OCI-LY1 (cell line): ENCODE measurements around the gene GABRA4.

Experiments
- H2AFZ ChIP-seq: fragments of 200-600 bp; sonication (generic), shearing (Covaris generic); 2 replicates; pipeline ENCODE4 v1.6.0; 2014; ENCODE audit warnings: antibody characterized with exemption, mild to moderate bottlenecking, low read length
- H3F3A ChIP-seq: fragments of 200-600 bp; sonication (generic), shearing (Covaris generic); 2 replicates; pipeline ENCODE4 v1.6.0; 2014; ENCODE audit warnings: mild to moderate bottlenecking, antibody characterized with exemption, low read length, moderate library complexity; ENCODE audit not compliant: insufficient read depth
- H3K27ac ChIP-seq: fragments of 200-600 bp; sonication (generic); 2 replicates; pipeline ENCODE4 v1.5.1; 2014; ENCODE audit warnings: low read length, mixed run types, mild to moderate bottlenecking, low read depth; ENCODE audit not compliant: poor library complexity, severe bottlenecking
- H3K27me3 ChIP-seq: fragments of 200-600 bp; sonication (generic); 2 replicates; pipeline ENCODE4 v1.6.0; 2014; ENCODE audit warnings: antibody characterized with exemption, mild to moderate bottlenecking, low read length, moderate library complexity; ENCODE audit not compliant: insufficient read depth
- H3K36me3 ChIP-seq: fragments of 200-600 bp; sonication (generic); 2 replicates; pipeline ENCODE4 v1.6.1; 2014; ENCODE audit warnings: mild to moderate bottlenecking, antibody characterized with exemption, low read length, moderate library complexity, mixed read lengths; ENCODE audit not compliant: insufficient read depth
- H3K4me1 ChIP-seq: fragments of 200-600 bp; sonication (generic); 2 replicates; pipeline ENCODE4 v1.5.1; 2014; ENCODE audit warnings: mild to moderate bottlenecking, low read length, moderate library complexity; ENCODE audit not compliant: insufficient read depth, severe bottlenecking
- H3K4me2 ChIP-seq: fragments of 200-600 bp; sonication (generic), shearing (Covaris generic); 2 replicates; pipeline ENCODE4 v1.6.1; 2014; ENCODE audit warnings: low read length
- H3K4me3 ChIP-seq: fragments of 200-600 bp; sonication (generic); 2 replicates; pipeline ENCODE4 v1.5.1; 2014; ENCODE audit warnings: low read length, low read depth, mild to moderate bottlenecking, mixed read lengths; ENCODE audit not compliant: poor library complexity, severe bottlenecking
- H3K79me2 ChIP-seq: fragments of 200-600 bp; shearing (Covaris generic); 2 replicates; pipeline ENCODE4 v1.6.1; 2016; ENCODE audit warnings: mixed run types, low read length, mixed read lengths; ENCODE audit not compliant: insufficient read depth
- H3K9ac ChIP-seq: fragments of 200-600 bp; sonication (generic), shearing (Covaris generic); 2 replicates; pipeline ENCODE4 v1.6.1; 2014; ENCODE audit warnings: mild to moderate bottlenecking, low read length, mixed read lengths
- H3K9me2 ChIP-seq: fragments of 200-600 bp; sonication (generic), shearing (Covaris generic); 2 replicates; pipeline ENCODE4 v1.6.1; 2014; ENCODE audit warnings: low read depth, mild to moderate bottlenecking, low read length, mixed read lengths
- H3K9me3 ChIP-seq: fragments of 200-600 bp; shearing (Covaris generic); 2 replicates; pipeline ENCODE4 v1.6.1; 2014; ENCODE audit warnings: low read length, mixed read lengths
- H4K20me1 ChIP-seq: fragments of 200-600 bp; sonication (generic), shearing (Covaris generic); 2 replicates; pipeline ENCODE4 v1.6.0; 2016; ENCODE audit warnings: mild to moderate bottlenecking, low read length; ENCODE audit not compliant: insufficient read depth
- EZH2 ChIP-seq: fragments of 200-600 bp; sonication (generic), shearing (Covaris generic); IDR thresholded peaks from 2 replicates; pipeline ENCODE4 v1.8.0; 2017; ENCODE audit warnings: borderline replicate concordance, mixed run types, mild to moderate bottlenecking, antibody characterized with exemption, low read length, moderate library complexity, mixed read lengths
- TF ChIP-seq, protein P1 (sequence below): fragments of 200-600 bp; sonication (generic), shearing (Covaris generic); IDR thresholded peaks from 2 replicates; pipeline ENCODE4 v1.5.1; 2017; ENCODE audit warnings: mild to moderate bottlenecking, antibody characterized with exemption, low read length, moderate library complexity, mixed read lengths

GABRA4 gene

DNA sequence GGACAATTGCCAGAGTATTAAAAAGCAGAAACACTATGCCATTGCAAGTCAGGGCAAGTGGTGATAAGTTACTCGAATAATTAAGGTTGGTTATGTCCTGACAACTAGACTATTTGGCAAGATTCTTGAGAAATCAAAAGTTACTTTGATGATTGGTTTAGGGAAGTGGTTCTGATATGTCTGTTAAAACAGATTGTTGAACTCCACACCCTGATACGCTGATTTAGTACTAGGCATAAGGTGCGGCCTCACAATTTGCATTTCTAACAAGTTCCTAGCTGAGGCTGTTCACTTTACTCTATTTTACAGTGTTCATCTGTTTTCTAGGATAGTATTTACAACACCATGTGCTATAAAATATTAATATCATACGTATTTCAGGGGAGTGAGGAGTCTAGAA is 12.5 kb downstream of the GABRA4 start:
- Histone ChIP-seq H3F3A (no peaks in the 10 kb centered on the region), H3K4me1 (no peaks in the 10 kb centered on the region), H3K9me2 (no peaks in the 10 kb centered on the region), H3K27me3 (no peaks in the 10 kb centered on the region), H3K27ac (no peak overlapping the region), H3K36me3 (no peaks in the 10 kb centered on the region), H3K9ac (no peak overlapping the region), H3K4me3 (no peak overlapping the region), H3K9me3 (no peaks in the 10 kb centered on the region), H2AFZ (no peak overlapping the region), H3K4me2 (no peak overlapping the region), H3K79me2 (no peaks in the 10 kb centered on the region), H4K20me1 (no peaks in the 10 kb centered on the region)
- no peak for TF ChIP-seq EZH2
- TF ChIP-seq, protein P1, sequence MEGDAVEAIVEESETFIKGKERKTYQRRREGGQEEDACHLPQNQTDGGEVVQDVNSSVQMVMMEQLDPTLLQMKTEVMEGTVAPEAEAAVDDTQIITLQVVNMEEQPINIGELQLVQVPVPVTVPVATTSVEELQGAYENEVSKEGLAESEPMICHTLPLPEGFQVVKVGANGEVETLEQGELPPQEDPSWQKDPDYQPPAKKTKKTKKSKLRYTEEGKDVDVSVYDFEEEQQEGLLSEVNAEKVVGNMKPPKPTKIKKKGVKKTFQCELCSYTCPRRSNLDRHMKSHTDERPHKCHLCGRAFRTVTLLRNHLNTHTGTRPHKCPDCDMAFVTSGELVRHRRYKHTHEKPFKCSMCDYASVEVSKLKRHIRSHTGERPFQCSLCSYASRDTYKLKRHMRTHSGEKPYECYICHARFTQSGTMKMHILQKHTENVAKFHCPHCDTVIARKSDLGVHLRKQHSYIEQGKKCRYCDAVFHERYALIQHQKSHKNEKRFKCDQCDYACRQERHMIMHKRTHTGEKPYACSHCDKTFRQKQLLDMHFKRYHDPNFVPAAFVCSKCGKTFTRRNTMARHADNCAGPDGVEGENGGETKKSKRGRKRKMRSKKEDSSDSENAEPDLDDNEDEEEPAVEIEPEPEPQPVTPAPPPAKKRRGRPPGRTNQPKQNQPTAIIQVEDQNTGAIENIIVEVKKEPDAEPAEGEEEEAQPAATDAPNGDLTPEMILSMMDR: no peak

DNA sequence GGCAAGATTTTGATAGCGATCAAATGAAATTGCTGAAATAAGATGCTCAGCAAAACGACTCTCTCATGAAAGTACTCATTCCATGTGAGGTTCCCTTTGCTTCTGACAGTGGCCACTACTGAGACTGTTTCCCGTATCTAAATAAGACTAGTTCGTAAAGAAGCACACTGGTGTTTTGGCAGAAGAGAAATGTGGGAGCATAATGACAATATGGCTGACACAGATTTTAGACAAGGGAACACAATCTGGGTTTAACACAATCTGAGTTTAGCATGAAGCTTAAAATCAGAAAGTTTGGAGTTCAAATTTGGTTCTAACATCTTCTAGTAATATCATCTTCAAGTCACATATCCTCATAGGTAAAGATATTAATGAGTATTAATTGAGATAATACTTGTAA is 13.7 kb downstream of the GABRA4 start:
- H3K9ac ChIP-seq: no peak overlapping the region
- no peaks in the 10 kb centered on the region for H3F3A ChIP-seq
- no peak overlapping the region for H2AFZ ChIP-seq
- H3K36me3 ChIP-seq: no peaks in the 10 kb centered on the region
- H3K4me3 ChIP-seq: no peak overlapping the region
- no peaks in the 10 kb centered on the region for H3K4me1 ChIP-seq
- H3K27me3 ChIP-seq: no peaks in the 10 kb centered on the region
- H3K4me2 ChIP-seq: no peak overlapping the region
- H4K20me1 ChIP-seq: no peaks in the 10 kb centered on the region
- H3K9me2 ChIP-seq: no peaks in the 10 kb centered on the region
- TF ChIP-seq, protein P1: no peak
- no peak for TF ChIP-seq EZH2
- no peak overlapping the region for H3K27ac ChIP-seq
- no peaks in the 10 kb centered on the region for H3K79me2 ChIP-seq
- no peaks in the 10 kb centered on the region for H3K9me3 ChIP-seq

DNA sequence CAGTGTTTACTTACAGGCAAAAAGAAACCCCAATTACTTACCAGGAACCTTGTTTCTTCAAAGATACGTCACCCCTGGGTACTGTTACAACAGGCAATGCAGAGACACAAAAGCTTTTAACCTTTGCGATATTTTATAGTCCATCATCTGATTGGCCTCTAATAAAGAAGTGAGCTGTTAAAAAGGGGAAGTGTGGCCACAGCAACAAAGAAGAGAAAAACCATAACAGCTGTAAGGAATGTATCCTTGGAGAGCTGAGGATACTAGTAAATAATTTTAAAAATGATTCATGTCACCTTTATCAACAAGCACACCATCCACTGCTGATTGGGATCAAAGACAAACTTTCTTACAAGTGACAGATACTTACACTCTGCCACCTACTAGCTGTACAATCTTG is 14.1 kb downstream of the GABRA4 start:
- H3K79me2 ChIP-seq: no peaks in the 10 kb centered on the region
- H3K27me3 ChIP-seq: no peaks in the 10 kb centered on the region
- H3K9ac ChIP-seq: no peak overlapping the region
- H3K4me2 ChIP-seq: no peak overlapping the region
- no peaks in the 10 kb centered on the region for H3K9me3 ChIP-seq
- no peak overlapping the region for H2AFZ ChIP-seq
- H3K4me1 ChIP-seq: no peaks in the 10 kb centered on the region
- no peaks in the 10 kb centered on the region for H4K20me1 ChIP-seq
- TF ChIP-seq, protein P1: no peak
- no peak for TF ChIP-seq EZH2
- no peaks in the 10 kb centered on the region for H3K9me2 ChIP-seq
- no peak overlapping the region for H3K4me3 ChIP-seq
- no peak overlapping the region for H3K27ac ChIP-seq
- H3K36me3 ChIP-seq: no peaks in the 10 kb centered on the region
- H3F3A ChIP-seq: no peaks in the 10 kb centered on the region
